Ovary (tissue), 9 donors: ENCODE measurements around the gene EVL. TPM values are rescaled to one million over a fixed set of nuclear protein-coding genes. Genes with fewer than 3 reads are reported as not detected.
"Not testable (repeated sequence)": the region's sequence is repeated elsewhere in the genome, so short reads cannot be mapped to it uniquely, and the experiment has no call there.

Experiments used
- DNase-seq, 5 donors: peaks; one replicate each; pipeline ENCODE4 v3.0.0-alpha.2; 2019 to 2020
- H3K27ac ChIP-seq, 2 donors: fragments of 200-600 bp; one replicate each; pipeline versions ENCODE4 v1.5.1 to v1.8.0; 2019 to 2022
- H3K27me3 ChIP-seq: fragments of 200-600 bp; one replicate; pipeline ENCODE4 v1.8.0; 2022
- H3K36me3 ChIP-seq: fragments of 200-600 bp; sonication (generic); one replicate; pipeline ENCODE4 v1.5.1; 2019
- H3K4me1 ChIP-seq: one replicate; pipeline ENCODE4 v1.8.1; 2013; ENCODE audit warnings: mild to moderate bottlenecking, moderate library complexity; ENCODE audit not compliant: insufficient read depth
- H3K4me3 ChIP-seq: fragments of 200-600 bp; sonication (generic); one replicate; pipeline ENCODE4 v1.5.1; 2017
- H3K9me3 ChIP-seq, 2 donors: fragments of 200-600 bp in 1 of 2; sonication (generic) in 1 of 2; one replicate each; pipeline versions ENCODE4 v1.5.1 to v1.8.1; 2013 to 2019; ENCODE audit warnings: mild to moderate bottlenecking in 1 of 2, moderate library complexity in 1 of 2
- CTCF ChIP-seq, 3 donors: fragments of 450-650 bp in 2 of 3; fragments of 200-600 bp in 1 of 3; IDR thresholded peaks; one replicate each; pipeline versions ENCODE4 v1.5.1 to v1.8.0; 2016 to 2022; ENCODE audit warnings: antibody characterized with exemption in 3 of 3, mild to moderate bottlenecking in 1 of 3
- EP300 ChIP-seq: sonication (generic); formaldehyde crosslinking; IDR thresholded peaks from one replicate; pipeline ENCODE4 v1.6.1; 2017; ENCODE audit warnings: antibody characterized with exemption
- POLR2A ChIP-seq: fragments of 450-650 bp; IDR thresholded peaks from one replicate; pipeline ENCODE4 v1.6.1; 2017; ENCODE audit warnings: antibody characterized with exemption, mild to moderate bottlenecking, moderate library complexity
- WGBS, 3 donors: extraction: QIAGEN DNeasy Blood & Tissue Kit in 1 of 3; methylation state at CpG; one replicate each; pipeline versions ENCODE4 v1.1.5 to v1.1.7; 2013 to 2017; 5-methylcytosine and 5-hydroxymethylcytosine counted together
- intact Hi-C, 4 donors: fragments of 100-400 bp; cut with DNase I; formaldehyde crosslinking; loops; one replicate each; pipeline versions ENCODE4 v1.11.0 to v1.15.1; 2022 to 2023
- polyA plus RNA-seq, 2 donors: library from polyadenylated mRNA; stranded (reverse); fragments of 200-250 nt in 1 of 2; fragments of 350-450 nt in 1 of 2; fragmentation: Illumina TruSeq in 1 of 2; extraction: RNeasy Lipid Tissue Mini Kit (QIAGEN cat#74804) in 1 of 2; gene quantifications; one replicate each; pipeline ENCODE4 v1.2.3, GENCODE V29; 2013 to 2014
- total RNA-seq, 7 donors: library from RNA; depleted of rRNA in 2 of 7; stranded (reverse); fragments of >200 nt in 2 of 7; fragmentation: NEBNext Ultra II Directional in 3 of 7; extraction: Animal tissue kit (Norgen Biotek cat#: 25700) in 3 of 7; gene quantifications; one replicate each; pipeline versions ENCODE4 v1.1.0 to v1.2.4, GENCODE V29; 2016 to 2023
- donor health status: DM: no; HTN: no; CAD: no; lungs with moderate emphysema.
- donor health status: DM: no; HTN: no; CAD: no.
- donor health status: Bipolar disorder and iron deficiency.
- donor health status: DM: yes; HTN: yes; CAD: no.
- donor health status: DM: no; HTN: no; CAD: no.
- donor health status: DM: yes; HTN: yes; CAD: no.

Gene EVL
- total and polyA plus RNA-seq, 9 donors: 41.0 to 105 (median 66.1) TPM

DNA sequence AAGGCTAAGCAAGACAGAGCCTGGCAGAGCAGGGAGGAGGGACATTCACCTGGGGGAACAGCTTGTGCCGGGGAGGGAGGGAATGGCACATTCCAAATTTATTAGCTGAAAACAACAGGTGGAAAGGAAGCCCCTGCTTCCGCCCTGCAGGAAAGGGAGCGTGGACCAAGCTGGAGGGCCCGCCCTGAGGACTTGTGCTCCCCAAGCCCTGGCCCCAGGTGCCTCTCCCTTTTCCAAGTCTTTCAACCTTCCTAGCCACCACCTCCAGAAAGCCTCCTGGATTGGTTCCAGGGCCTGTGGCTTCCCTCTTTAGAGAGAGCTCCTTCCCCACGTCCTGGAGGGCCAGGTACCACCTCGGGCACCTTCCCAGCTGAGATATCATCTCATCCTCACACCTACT, 91.6 kb downstream of the EVL start:
- Histone ChIP-seq H3K27me3 (peaks cover 10% of the 10 kb centered on the region), H3K27ac (no peak overlapping the region), H3K4me1 (peaks cover 4% of the 10 kb centered on the region), H3K4me3 (no peak overlapping the region), H3K9me3 (no peaks in the 10 kb centered on the region), H3K36me3 (no peaks in the 10 kb centered on the region)
- no peak for TF ChIP-seq POLR2A
- TF ChIP-seq EP300: no peak
- no peak for TF ChIP-seq CTCF (IDR thresholded peaks at IDR 0.05)
- 75 to 85% (median 83%) methylated on average over 6 of the region's 6 CpGs for WGBS, 3 donors
- no peak for DNase-seq
- intact Hi-C loops: loop anchor here in 1 of 4 donors (10.0 kb wide), 1 partner anchor 1502 kb away; no protein-coding TSS in a partner anchor

DNA sequence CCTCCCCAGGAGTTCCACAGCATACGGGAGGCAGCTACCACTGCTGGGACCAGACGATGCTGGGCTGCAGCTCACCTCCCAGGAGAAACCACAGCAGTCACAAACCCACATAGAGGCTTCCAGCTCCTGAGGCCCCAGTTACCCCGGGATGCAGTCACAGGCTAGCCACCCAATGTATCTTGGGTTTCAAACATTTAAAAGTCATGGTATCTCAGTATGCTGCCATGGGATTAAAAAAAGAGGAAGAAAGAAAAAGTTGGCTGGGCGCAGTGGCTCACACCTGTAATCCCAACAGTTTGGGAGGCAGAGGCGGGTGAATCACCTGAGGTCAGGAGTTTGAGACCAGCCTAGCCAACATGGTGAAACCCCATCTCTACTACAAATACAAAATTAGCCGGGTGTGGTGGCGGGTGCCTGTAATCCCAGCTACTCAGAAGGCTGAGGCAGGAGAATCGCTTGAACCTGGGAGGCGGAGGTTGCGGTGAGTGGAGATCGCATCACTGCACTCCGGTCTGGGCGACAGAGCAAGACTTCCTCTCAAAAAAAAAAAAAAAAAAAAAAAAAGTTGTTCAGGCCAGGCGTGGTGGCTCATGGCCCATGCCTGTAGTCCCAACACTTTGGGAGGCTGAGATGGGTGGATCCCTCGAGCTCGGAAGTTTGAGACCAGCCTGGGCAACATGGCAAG, 92.5 kb downstream of the EVL start:
- H3K9me3 ChIP-seq, H3K27ac ChIP-seq, H3K4me3 ChIP-seq, H3K4me1 ChIP-seq, DNase-seq, H3K36me3 ChIP-seq: not testable (repeated sequence)
- 81 to 88% (median 86%) methylated on average over 16 of the region's 16 CpGs for WGBS, 3 donors
- H3K27me3 ChIP-seq: peaks cover 10% of the 10 kb centered on the region
- intact Hi-C loops: loop anchor here in 1 of 4 donors (10.0 kb wide), 1 partner anchor 1503 kb away; no protein-coding TSS in a partner anchor

- Histone ChIP-seq H3K36me3 (no peaks in the 10 kb centered on the region), H3K9me3 (no peaks in the 10 kb centered on the region), H3K4me3 (no peak overlapping the region), H3K27me3 (peaks cover 10% of the 10 kb centered on the region), H3K27ac (no peak overlapping the region), H3K4me1 (peaks cover 4% of the 10 kb centered on the region)
- DNase-seq: no peak
- TF ChIP-seq POLR2A (no peak), EP300 (no peak), CTCF (IDR thresholded peaks at IDR 0.05) (no peak)
- WGBS, 3 donors: 8 to 11% (median 10%) methylated on average over 32 of the region's 32 CpGs
- intact Hi-C loops: loop anchor here in 1 of 4 donors (10.0 kb wide), 1 partner anchor 1504 kb away; no protein-coding TSS in a partner anchor
These were observed 93.4 kb downstream of the EVL start for GRCh38 chr14:100158566-100159093.

DNA sequence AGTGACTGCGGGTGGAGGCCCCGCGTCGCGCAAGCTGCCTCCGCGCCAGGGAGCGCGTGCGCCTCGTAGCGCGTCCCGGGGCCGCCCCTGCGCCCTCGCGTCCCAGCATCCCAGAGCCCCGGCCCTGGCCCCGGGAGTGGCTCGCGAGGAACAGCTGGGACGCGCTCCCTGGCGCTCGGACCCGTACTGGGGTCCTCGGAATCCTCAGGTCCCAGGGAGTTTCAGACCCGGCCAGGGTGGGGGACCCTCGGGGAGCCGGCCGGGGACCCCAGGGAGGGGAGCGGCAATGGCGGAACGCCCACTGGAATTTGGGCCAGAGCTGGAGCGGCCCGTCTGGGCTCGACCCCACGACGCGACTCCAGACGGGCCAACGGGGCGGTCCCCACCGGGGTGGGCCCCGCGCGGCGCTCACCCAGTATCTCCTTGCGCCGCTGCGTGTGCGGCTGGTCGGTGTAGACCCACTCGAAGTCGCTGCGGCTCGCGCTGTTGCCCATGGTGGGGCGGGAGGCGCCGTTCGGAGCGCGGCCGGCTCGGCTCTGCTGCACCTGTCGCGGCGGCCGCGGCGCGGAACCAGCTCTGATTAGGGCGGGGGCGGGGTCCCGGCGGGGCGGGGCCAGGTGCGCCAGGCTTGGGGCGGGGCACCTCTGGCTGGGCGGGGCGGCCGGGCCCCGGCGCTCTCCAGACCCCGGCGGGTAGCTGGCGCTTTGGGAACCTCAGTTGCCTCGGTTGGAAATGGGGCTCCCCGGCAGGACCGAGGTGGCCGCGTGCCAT, 94.1 kb downstream of the EVL start, which contains the start of gene DEGS2:
TSS of gene DEGS2 (minus strand) at position 552 of the 771 bp plus-strand sequence. CDS start at position 494, 58 bp downstream.
- Histone ChIP-seq H3K27ac (no peak within 1 kb of the TSS), H3K27me3 (peaks cover 10% of the 10 kb centered on the region), H3K36me3 (no peaks in the 10 kb centered on the region), H3K9me3 (no peaks in the 10 kb centered on the region), H3K4me3 (peak within 1 kb of the TSS; percentile 13), H3K4me1 (peaks cover 4% of the 10 kb centered on the region)
- intact Hi-C loops: loop anchor here in 1 of 4 donors (10.0 kb wide), 1 partner anchor 1504 kb away; no protein-coding TSS in a partner anchor
- TF ChIP-seq POLR2A (no peak), CTCF (IDR thresholded peaks at IDR 0.05) (no peak), EP300 (no peak)
- 1 to 2% (median 1%) methylated on average over 59 to 94 of the region's 94 CpGs for WGBS, 3 donors
- DNase-seq: no peak
